ENCODE data around the gene ZCCHC7. TPM values are rescaled to one million over a fixed set of nuclear protein-coding genes. Genes with fewer than 3 reads are reported as not detected.
"Not testable (repeated sequence)": the region's sequence is repeated elsewhere in the genome, so short reads cannot be mapped to it uniquely, and the experiment has no call there.

Gene ZCCHC7
- total RNA-seq, 4 donors from 2014 or later = 11.7 to 24.6 (median 13.6) TPM

- ATAC-seq (ENCODE audit: low FRiP score) (no peak), DNase-seq (ENCODE audit: low spot score) (no peak)
- TF ChIP-seq, protein P1, sequence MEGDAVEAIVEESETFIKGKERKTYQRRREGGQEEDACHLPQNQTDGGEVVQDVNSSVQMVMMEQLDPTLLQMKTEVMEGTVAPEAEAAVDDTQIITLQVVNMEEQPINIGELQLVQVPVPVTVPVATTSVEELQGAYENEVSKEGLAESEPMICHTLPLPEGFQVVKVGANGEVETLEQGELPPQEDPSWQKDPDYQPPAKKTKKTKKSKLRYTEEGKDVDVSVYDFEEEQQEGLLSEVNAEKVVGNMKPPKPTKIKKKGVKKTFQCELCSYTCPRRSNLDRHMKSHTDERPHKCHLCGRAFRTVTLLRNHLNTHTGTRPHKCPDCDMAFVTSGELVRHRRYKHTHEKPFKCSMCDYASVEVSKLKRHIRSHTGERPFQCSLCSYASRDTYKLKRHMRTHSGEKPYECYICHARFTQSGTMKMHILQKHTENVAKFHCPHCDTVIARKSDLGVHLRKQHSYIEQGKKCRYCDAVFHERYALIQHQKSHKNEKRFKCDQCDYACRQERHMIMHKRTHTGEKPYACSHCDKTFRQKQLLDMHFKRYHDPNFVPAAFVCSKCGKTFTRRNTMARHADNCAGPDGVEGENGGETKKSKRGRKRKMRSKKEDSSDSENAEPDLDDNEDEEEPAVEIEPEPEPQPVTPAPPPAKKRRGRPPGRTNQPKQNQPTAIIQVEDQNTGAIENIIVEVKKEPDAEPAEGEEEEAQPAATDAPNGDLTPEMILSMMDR (IDR thresholded peaks at IDR 0.05) = no peak
These were observed 80.1 kb downstream of the ZCCHC7 start for GRCh38 chr9:37200433-37201005.

DNA sequence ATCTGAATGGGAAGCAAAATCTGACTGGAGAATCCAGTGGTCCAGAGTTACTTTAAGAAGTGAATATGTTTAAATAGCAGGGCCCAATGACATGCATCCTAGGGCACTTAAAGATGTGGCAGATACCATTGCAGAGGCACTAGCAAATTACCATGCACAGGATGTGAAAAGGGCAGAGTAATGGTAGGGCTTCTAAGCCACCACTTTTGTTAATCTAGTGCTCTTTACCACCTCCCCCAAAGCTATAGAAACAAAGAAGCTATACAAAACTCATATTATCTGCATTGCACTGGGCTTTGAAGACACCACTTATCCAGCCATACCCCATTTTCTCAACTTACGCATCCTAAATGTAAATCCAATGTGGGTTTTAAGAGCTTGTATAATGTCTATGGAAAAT, 81.2 kb downstream of the ZCCHC7 start:
- ATAC-seq (ENCODE audit: low FRiP score) = no peak
- DNase-seq (ENCODE audit: low spot score) = no peak

DNA sequence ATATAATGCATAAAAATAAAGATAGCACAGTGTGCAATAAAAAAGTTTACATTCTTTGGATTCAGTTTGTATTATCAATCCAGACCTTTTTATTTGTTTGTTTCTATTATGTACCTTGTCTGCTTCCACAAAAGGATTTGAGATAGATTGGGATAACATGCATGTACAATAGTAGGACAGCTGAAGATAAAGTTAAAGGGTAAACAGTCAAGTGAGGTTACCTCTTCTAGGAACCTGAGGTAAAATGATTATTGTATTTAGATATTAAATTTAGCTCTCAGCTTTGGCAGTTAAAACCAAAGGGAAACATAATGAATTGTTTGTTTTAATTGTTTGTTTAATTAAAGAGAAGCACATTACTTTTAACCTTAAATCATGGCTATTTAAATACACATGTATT, 81.7 kb downstream of the ZCCHC7 start:
- TF ChIP-seq, protein P1 (IDR thresholded peaks at IDR 0.05) = no peak
- ATAC-seq (ENCODE audit: low FRiP score) (no peak), DNase-seq (ENCODE audit: low spot score) (no peak)

More for the DNA sequence above, 81.2 kb downstream of the ZCCHC7 start:
- TF ChIP-seq, protein P1 (IDR thresholded peaks at IDR 0.05) = no peak

DNA sequence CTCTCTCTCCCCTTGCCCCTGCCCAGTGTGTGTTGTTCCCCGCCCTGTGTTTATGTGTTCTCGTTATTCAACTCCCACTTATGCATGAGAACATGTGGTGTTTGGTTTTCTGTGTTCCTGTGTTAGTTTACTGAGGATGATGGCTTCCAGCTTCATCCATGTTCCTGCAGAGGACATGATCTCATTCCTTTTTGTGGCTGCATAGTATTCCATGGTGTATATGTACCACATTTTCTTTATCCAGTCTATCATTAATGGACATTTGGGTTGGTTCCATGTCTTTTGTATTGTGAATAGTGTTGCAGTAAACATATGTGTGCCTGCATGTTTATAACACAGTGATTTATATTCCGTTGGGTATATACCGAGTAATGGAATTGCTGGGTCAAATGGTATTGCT, 83.1 kb downstream of the ZCCHC7 start:
- DNase-seq (ENCODE audit: low spot score); ATAC-seq (ENCODE audit: low FRiP score): not testable (repeated sequence)

- DNase-seq (ENCODE audit: low spot score) = no peak
These were observed 85.8 kb downstream of the ZCCHC7 start for GRCh38 chr9:37206121-37206620.

DNA sequence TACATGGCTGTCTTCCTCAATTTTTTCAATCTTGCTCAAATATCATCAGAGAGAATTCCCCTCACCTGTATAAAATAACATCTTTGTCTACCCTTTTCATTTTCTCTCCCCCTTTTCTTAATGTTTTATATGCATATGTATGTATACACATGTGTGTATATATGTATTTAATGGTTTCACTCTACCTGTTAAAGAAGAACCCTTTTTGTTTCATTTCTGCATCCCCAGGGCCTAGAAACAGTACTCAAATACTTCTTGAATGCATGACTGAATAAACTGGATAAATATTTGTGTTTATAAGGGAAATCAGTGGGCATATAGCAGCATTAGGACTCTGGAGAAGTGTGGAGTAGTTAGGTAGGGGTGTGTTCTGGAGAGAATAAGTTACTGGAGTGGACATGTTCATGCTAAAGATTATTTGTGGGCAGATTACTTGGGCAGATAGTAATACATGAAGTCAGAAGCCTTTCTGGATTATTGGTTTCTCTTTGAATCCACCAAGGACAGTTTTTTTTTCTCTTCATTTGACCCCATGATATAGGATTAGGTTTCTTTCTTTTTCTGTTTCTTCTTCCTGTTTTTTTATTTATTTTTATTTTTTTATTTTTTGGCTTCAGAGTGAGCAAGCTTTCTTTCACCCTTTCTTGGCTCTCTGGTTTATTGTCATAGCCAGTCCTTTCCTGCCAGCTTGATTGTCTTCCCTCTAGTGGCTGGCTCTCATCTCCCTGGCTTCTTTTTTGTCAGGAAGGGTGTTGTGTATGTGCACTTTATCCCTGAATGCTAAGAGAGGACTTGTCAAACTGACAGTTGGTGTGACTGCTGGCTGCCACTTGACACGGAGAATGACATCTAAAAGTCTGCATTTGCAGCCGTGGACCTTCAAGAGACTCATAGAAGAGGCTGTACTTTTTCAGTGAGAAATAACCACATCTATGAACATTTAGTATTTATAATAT, 89.3 kb downstream of the ZCCHC7 start:
- TF ChIP-seq, protein P1 (IDR thresholded peaks at IDR 0.05) = no peak
- no peak for ATAC-seq (ENCODE audit: low FRiP score)
- no peak for DNase-seq (ENCODE audit: low spot score)

More at GRCh38 chr9:37206121-37206620, 85.8 kb downstream of the ZCCHC7 start:
- TF ChIP-seq, protein P1 (IDR thresholded peaks at IDR 0.05) = no peak
- no peak for ATAC-seq (ENCODE audit: low FRiP score)

DNA sequence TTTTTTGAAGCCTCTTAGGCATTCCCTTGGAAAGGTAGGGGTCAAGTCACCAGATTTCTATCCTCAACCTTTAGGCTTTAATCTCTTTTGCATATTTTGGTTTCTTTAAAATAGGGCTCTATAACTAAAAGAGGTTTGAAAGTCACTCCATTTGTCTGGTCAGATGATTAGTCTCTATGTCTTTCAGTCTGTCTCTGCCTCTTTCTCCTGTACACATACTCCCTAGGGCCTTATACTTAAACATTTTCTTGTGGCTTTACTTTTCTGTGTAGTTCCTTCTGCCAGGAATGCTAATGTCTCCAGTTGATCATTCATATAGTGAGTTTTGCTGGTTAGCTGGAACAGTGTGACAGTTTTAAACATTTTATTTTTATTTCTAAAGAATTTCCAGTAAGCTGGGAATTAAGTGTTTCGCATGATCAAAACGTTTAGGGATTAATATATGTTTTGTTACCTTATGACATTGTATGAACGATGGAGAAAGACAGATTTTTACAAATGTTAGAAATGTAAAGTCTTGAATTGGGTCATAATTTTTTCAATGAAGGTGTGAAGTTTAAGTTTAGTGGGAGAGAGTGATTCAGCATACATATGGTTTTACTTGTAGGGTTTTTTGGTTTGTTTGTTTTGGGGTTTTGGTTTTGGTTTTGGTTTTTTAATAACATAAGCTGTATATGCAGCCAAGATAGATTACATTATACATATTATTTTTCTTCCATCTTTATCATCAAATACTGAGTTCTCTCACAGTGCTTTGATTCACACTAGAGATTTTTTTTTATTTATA, 90.6 kb downstream of the ZCCHC7 start:
- TF ChIP-seq, protein P1 (IDR thresholded peaks at IDR 0.05) = no peak
- ATAC-seq (ENCODE audit: low FRiP score) = no peak
- DNase-seq (ENCODE audit: low spot score) = no peak
